Bronchial epithelial cell (primary cell): Measurements from ENCODE around the gene SF3B2. TPM values are rescaled to one million over a fixed set of nuclear protein-coding genes. Genes with fewer than 3 reads are reported as not detected.

Experiments used
- DNase-seq: peaks from one replicate; pipeline ENCODE4 v3.0.0-alpha.2; 2010; ENCODE audit warnings: low read depth
- FAIRE-seq: peaks from 2 replicates; lab custom pipeline; 2011; peaks lifted over from hg19 to GRCh38; lab: Jason Lieb, UNC
- H3K27me3 ChIP-seq: 2 replicates; pipeline ENCODE4 v1.5.1; 2011; ENCODE audit warnings: low read length; ENCODE audit not compliant: control insufficient read depth, insufficient read depth
- H3K36me3 ChIP-seq: 2 replicates; pipeline ENCODE4 v1.5.1; 2011; ENCODE audit warnings: low read length; ENCODE audit not compliant: control insufficient read depth, insufficient read depth
- H3K4me3 ChIP-seq: 2 replicates; pipeline ENCODE4 v1.5.1; 2011; ENCODE audit warnings: mild to moderate bottlenecking, low read depth, low read length, control low read depth
- total RNA-seq: library from RNA; depleted of rRNA; stranded (reverse); fragments of >200 nt; gene quantifications from 2 replicates; pipeline ENCODE4 v1.2.1, GENCODE V29; 2014
- TF ChIP-seq, protein P1 (sequence below): IDR thresholded peaks from 2 replicates; pipeline ENCODE4 v1.5.1; 2011; ENCODE audit warnings: mild to moderate bottlenecking, moderate library complexity, low read length, control low read depth, inconsistent platforms; ENCODE audit not compliant: insufficient read depth, severe bottlenecking

Gene SF3B2, protein sequence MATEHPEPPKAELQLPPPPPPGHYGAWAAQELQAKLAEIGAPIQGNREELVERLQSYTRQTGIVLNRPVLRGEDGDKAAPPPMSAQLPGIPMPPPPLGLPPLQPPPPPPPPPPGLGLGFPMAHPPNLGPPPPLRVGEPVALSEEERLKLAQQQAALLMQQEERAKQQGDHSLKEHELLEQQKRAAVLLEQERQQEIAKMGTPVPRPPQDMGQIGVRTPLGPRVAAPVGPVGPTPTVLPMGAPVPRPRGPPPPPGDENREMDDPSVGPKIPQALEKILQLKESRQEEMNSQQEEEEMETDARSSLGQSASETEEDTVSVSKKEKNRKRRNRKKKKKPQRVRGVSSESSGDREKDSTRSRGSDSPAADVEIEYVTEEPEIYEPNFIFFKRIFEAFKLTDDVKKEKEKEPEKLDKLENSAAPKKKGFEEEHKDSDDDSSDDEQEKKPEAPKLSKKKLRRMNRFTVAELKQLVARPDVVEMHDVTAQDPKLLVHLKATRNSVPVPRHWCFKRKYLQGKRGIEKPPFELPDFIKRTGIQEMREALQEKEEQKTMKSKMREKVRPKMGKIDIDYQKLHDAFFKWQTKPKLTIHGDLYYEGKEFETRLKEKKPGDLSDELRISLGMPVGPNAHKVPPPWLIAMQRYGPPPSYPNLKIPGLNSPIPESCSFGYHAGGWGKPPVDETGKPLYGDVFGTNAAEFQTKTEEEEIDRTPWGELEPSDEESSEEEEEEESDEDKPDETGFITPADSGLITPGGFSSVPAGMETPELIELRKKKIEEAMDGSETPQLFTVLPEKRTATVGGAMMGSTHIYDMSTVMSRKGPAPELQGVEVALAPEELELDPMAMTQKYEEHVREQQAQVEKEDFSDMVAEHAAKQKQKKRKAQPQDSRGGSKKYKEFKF
- 88.2 and 91.0 TPM in 2 replicates for total RNA-seq

DNA sequence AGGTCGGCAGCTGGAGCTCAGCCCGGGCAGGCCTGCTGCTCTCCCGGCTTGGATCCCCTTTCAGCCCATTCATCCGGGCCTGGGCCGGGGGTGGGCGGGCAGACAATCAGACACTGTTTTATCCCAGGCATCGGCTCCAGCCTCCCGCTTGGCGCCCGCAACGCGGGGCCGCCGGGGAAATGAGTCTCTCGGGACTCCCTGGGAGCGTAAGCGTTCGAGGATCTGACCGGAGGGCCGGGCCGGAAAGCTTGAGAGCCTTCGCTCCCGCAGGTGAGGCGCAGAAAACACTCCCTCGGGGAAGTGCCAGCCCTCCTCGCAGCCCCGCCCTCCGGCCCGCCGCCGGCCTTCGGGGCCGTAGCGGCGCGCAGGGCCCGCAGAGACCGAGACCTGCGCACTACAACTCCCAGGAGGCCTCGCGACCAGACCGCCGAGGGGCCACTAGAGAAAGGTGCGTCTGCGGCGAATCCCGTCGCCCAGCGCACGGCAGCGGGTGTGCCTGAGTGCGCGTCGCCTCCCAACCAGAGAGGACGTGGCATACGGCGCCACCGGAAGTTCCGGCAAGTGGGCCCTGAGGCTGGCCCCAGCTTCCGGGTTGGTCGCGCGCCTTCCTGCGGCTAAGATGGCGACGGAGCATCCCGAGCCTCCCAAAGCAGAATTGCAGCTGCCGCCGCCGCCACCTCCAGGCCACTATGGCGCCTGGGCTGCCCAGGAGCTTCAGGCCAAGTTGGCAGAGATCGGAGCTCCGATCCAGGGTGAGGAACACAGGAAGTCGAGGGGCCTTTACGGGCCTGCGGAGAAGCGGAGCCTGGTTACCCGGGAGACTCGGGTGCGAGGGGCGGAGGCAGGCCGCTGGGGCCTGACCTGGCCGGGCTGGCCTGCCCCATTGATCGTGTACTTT, at the start of gene SF3B2:
Gene SF3B2, plus strand, starts transcription at position 599 of the 898 bp plus-strand sequence. Its CDS starts 21 bp downstream, at position 620.
- Histone ChIP-seq H3K27me3 (peaks cover 4% of the 10 kb centered on the region), H3K36me3 (peaks cover 10% of the 10 kb centered on the region), H3K4me3 (peak within 1 kb of the TSS; percentile 95)
- TF ChIP-seq, protein P1, sequence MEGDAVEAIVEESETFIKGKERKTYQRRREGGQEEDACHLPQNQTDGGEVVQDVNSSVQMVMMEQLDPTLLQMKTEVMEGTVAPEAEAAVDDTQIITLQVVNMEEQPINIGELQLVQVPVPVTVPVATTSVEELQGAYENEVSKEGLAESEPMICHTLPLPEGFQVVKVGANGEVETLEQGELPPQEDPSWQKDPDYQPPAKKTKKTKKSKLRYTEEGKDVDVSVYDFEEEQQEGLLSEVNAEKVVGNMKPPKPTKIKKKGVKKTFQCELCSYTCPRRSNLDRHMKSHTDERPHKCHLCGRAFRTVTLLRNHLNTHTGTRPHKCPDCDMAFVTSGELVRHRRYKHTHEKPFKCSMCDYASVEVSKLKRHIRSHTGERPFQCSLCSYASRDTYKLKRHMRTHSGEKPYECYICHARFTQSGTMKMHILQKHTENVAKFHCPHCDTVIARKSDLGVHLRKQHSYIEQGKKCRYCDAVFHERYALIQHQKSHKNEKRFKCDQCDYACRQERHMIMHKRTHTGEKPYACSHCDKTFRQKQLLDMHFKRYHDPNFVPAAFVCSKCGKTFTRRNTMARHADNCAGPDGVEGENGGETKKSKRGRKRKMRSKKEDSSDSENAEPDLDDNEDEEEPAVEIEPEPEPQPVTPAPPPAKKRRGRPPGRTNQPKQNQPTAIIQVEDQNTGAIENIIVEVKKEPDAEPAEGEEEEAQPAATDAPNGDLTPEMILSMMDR = no peak
- peak; percentile 95 for DNase-seq
- no peak for FAIRE-seq

DNA sequence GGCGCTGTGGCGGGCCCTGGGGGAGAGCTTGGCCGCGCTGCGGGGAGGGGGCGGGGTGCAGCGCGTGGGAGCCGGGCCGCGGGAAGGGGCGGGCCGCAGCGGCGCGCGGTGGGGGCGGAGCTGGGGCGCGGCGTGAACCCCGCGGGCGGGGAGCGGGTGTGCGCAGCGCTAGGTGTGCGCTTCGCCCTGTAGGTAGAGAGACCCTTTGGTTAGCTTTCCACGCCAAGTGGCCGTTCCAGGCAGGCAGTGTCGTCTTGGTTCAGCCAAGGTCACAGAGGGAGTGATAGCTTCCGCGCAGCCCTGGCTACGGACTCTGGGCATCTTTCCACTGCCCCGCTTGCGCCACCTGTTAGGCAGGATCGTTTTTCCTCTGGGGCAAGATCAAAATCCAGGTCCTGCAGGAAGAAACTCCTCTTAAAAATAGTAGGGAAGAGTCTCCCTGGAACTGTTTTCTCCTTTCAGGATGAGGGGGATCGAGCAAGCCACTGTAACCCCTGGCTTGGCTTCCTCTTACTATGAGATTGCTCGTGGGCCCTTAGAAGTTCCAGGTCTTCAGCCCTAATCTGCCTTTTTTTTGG, 49.4 kb upstream of the SF3B2 start:
- peaks cover 28% of the 10 kb centered on the region for H3K36me3 ChIP-seq
- H3K4me3 ChIP-seq = peak overlapping the region; percentile 65
- no peak for FAIRE-seq
- TF ChIP-seq, protein P1 = peak; percentile 23
- no peaks in the 10 kb centered on the region for H3K27me3 ChIP-seq
- peak; percentile 31 for DNase-seq

DNA sequence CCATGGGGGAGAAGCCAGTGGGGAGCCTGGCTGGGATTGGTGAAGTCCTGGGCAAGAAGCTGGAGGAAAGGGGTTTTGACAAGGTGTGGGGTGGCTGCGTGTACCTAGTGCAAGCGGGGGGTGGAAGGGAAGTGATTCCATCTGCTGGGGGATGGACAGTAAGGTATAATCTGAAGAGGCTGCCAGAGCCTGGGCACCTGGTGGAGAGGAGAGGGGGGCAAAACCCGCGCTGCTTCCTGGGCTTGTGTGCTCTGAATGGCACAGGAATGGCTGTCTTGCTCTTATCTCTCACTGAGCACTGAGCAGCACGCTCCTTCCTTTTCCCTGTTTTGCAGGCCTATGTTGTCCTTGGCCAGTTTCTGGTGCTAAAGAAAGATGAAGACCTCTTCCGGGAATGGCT, 48.9 kb upstream of the SF3B2 start:
- Histone ChIP-seq H3K36me3 (peaks cover 23% of the 10 kb centered on the region), H3K27me3 (no peaks in the 10 kb centered on the region), H3K4me3 (peak overlapping the region; percentile 65)
- no peak for FAIRE-seq
- TF ChIP-seq, protein P1 = no peak
- DNase-seq = no peak

DNA sequence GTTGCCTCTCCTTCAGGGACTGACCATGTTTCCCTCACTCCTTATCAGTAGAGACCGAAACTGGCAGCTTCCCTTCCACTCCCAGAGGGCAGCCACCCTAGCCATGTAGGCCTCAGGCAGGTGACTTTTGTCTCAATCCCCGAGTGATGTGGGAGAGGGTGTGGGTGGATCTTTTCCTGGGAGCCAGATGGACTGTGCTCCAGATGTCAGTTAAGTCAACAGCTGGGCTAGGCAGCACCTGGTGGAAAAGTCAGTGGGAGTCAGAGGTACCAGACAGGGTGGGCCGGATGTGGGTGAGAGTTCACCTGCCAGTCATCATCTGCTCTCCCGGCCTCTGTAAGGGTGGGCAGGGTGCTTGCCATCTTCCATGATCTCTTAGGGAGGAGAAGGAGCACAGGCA, 48.0 kb upstream of the SF3B2 start:
- no peak for DNase-seq
- Histone ChIP-seq H3K4me3 (no peak overlapping the region), H3K27me3 (no peaks in the 10 kb centered on the region), H3K36me3 (peaks cover 15% of the 10 kb centered on the region)
- no peak for FAIRE-seq
- TF ChIP-seq, protein P1 = no peak
